Liver (tissue), 9 donors: ENCODE measurements around the gene WASF2. TPM values are rescaled to one million over a fixed set of nuclear protein-coding genes. Genes with fewer than 3 reads are reported as not detected.

Experiments used
- DNase-seq: peaks from one replicate; pipeline ENCODE4 v3.0.0-alpha.2; 2017; ENCODE audit warnings: low spot score
- H3K27ac ChIP-seq, 2 donors: one replicate each; pipeline ENCODE4 v1.7.0; 2013; ENCODE audit warnings: inconsistent platforms in 2 of 2, low read length in 2 of 2, control low read depth in 1 of 2, low read depth in 1 of 2, mild to moderate bottlenecking in 1 of 2
- H3K27me3 ChIP-seq, 4 donors: one replicate each; pipeline versions ENCODE4 v1.6.1 to v1.7.0; 2013; ENCODE audit warnings: low read length in 3 of 4, inconsistent platforms in 1 of 4, mild to moderate bottlenecking in 1 of 4, moderate library complexity in 1 of 4; ENCODE audit not compliant: control insufficient read depth in 4 of 4, insufficient read depth in 4 of 4
- H3K36me3 ChIP-seq, 4 donors: one replicate each; pipeline versions ENCODE4 v1.6.1 to v1.7.0; 2013; ENCODE audit warnings: low read length in 3 of 4, mild to moderate bottlenecking in 3 of 4, low read depth in 1 of 4, moderate library complexity in 1 of 4; ENCODE audit not compliant: control insufficient read depth in 4 of 4, insufficient read depth in 3 of 4
- H3K4me1 ChIP-seq, 4 donors: one replicate each; pipeline versions ENCODE4 v1.6.1 to v1.7.0; 2013; ENCODE audit warnings: low read length in 3 of 4, mild to moderate bottlenecking in 3 of 4, moderate library complexity in 1 of 4; ENCODE audit not compliant: control insufficient read depth in 4 of 4, insufficient read depth in 4 of 4
- H3K4me3 ChIP-seq, 3 donors: one replicate each; pipeline versions ENCODE4 v1.6.1 to v1.7.0; 2013; ENCODE audit warnings: low read length in 3 of 3, control low read depth in 1 of 3, low read depth in 1 of 3, mild to moderate bottlenecking in 1 of 3
- H3K9ac ChIP-seq, 2 donors: one replicate each; pipeline ENCODE4 v1.7.0; 2013; ENCODE audit warnings: low read length in 2 of 2, mild to moderate bottlenecking in 2 of 2, moderate library complexity in 2 of 2, control low read depth in 1 of 2, low read depth in 1 of 2
- H3K9me3 ChIP-seq, 4 donors: one replicate each; pipeline versions ENCODE4 v1.6.1 to v1.7.0; 2013; ENCODE audit warnings: low read length in 3 of 4; ENCODE audit not compliant: control insufficient read depth in 4 of 4
- EGR1 ChIP-seq, 2 donors: IDR thresholded peaks; 2 replicates each; pipeline ENCODE4 v1.6.1; 2016 to 2018; ENCODE audit warnings: antibody characterized with exemption in 2 of 2, low read depth in 2 of 2
- FOXA1 ChIP-seq: IDR thresholded peaks from 2 replicates; pipeline ENCODE4 v1.6.1; 2016; ENCODE audit warnings: antibody characterized with exemption
- FOXA2 ChIP-seq: IDR thresholded peaks from 2 replicates; pipeline ENCODE4 v1.6.1; 2016; ENCODE audit warnings: antibody characterized with exemption
- GABPA ChIP-seq, 2 donors: IDR thresholded peaks in 1 of 2; conservative IDR thresholded peaks in 1 of 2; 2 replicates each; pipeline ENCODE4 v1.6.1; 2016; ENCODE audit warnings: antibody characterized with exemption in 2 of 2, mild to moderate bottlenecking in 1 of 2, moderate library complexity in 1 of 2
- HNF4A ChIP-seq, 2 donors: conservative IDR thresholded peaks; 2 replicates each; pipeline ENCODE4 v1.6.1; 2016; ENCODE audit warnings: antibody characterized with exemption in 2 of 2, mild to moderate bottlenecking in 2 of 2
- HNF4G ChIP-seq: IDR thresholded peaks from 2 replicates; pipeline ENCODE4 v1.6.1; 2016; ENCODE audit warnings: antibody characterized with exemption
- JUND ChIP-seq, 2 donors: IDR thresholded peaks; 2 replicates each; pipeline ENCODE4 v1.6.1; 2016; ENCODE audit warnings: antibody characterized with exemption in 2 of 2
- NR2F2 ChIP-seq: IDR thresholded peaks from 2 replicates; pipeline ENCODE4 v1.6.1; 2016; ENCODE audit warnings: antibody characterized with exemption
- RAD21 ChIP-seq, 2 donors: IDR thresholded peaks; 2 replicates each; pipeline ENCODE4 v1.6.1; 2016; ENCODE audit warnings: antibody characterized with exemption in 2 of 2, mild to moderate bottlenecking in 2 of 2
- RXRA ChIP-seq, 2 donors: IDR thresholded peaks; 2 replicates each; pipeline ENCODE4 v1.6.1; 2017 to 2018; ENCODE audit warnings: antibody characterized with exemption in 2 of 2, mild to moderate bottlenecking in 1 of 2
- SP1 ChIP-seq: IDR thresholded peaks from 2 replicates; pipeline ENCODE4 v1.6.1; 2018; ENCODE audit warnings: antibody characterized with exemption, mild to moderate bottlenecking
- TAF1 ChIP-seq: conservative IDR thresholded peaks from 2 replicates; pipeline ENCODE4 v1.6.1; 2016; ENCODE audit warnings: antibody characterized with exemption, mild to moderate bottlenecking
- YY1 ChIP-seq: IDR thresholded peaks from 2 replicates; pipeline ENCODE4 v1.6.1; 2016; ENCODE audit warnings: antibody characterized with exemption, mild to moderate bottlenecking
- WGBS: extraction: QIAGEN DNeasy Blood & Tissue Kit; methylation state at CpG from one replicate; pipeline ENCODE4 v1.1.7; 2013; 5-methylcytosine and 5-hydroxymethylcytosine counted together
- polyA plus RNA-seq, 2 donors: library from polyadenylated mRNA; stranded (reverse) in 1 of 2; unstranded in 1 of 2; fragments of 200-250 nt in 1 of 2; fragments of >200 nt in 1 of 2; fragmentation: Nextera tagmentation in 1 of 2; extraction: Ambion mirVana in 1 of 2; gene quantifications; one replicate each; pipeline versions ENCODE4 v1.2.1 to v1.2.3, GENCODE V29; 2013 to 2015
- total RNA-seq, 2 donors: library from RNA; depleted of rRNA; stranded (reverse); fragments of >200 nt; gene quantifications; one replicate each; pipeline ENCODE4 v1.2.3, GENCODE V29; 2014
- TF ChIP-seq, protein P1 (sequence below): IDR thresholded peaks from 2 replicates; pipeline ENCODE4 v1.6.1; 2016; ENCODE audit warnings: antibody characterized with exemption, mild to moderate bottlenecking
- TF ChIP-seq, protein P2 (sequence below): IDR thresholded peaks from 2 replicates; pipeline ENCODE4 v1.6.1; 2016; ENCODE audit warnings: antibody characterized with exemption
- TF ChIP-seq, protein P3 (sequence below): IDR thresholded peaks from 2 replicates; pipeline ENCODE4 v1.6.1; 2016; ENCODE audit warnings: antibody characterized with exemption
- TF ChIP-seq, protein P4 (sequence below): fragments of 150-350 bp; IDR thresholded peaks from 2 replicates; pipeline ENCODE4 v1.5.1; 2017; ENCODE audit warnings: improper control_type of control experiment, low read depth, low read length; ENCODE audit not compliant: missing input control
- donor health status: healthy.
- donor health status: healthy.
- donor health status: healthy.
- donor health status: healthy.
- donor health status: healthy.

Gene WASF2
- total and polyA plus RNA-seq, 4 donors, result 11.6 to 37.7 (median 18.7) TPM

DNA sequence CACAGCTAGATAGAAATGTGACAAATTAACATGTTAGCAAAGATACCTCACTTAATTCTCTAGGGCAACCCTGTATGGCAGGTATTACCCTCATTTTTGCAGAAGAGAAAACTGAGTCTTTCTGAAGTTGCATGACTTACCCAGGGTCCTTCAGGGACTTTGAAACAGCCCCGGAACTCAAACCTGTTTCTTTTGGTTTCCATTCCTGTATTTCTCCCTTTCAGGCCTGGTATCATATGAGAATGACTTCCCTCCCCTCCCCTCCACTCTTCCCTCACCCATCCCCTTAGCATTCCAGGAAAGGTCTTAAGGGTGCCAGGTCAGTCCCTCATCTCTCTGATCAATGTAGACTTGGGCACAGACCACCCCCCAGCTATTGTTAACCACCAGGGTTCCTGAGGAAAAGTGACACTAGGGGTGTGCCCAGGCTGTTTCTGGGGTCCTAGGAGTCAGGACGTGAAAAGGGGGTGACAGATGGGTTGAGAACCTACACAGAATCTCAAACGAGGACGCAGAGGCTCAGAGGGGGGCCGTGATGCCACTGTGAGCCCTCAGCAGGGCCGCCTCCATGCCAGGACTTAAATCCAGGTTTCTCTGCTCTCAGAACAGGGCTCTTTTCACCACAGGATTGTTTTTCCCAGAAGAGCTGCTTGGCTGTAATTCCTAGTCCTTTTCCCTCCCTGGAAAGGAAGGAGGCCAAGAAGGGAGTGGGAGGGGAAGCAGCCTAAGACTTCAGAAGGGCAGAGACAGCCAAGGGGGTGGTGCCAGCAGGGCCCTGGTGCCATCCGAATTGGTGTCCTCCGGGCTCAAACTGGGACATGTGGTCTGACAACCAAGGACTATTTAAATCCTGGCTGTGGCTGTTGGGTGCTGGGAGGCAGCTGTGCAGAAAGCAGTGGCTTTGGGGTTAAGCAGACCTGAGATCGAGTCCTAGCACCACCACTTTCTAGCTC is 2.1 kb upstream of the WASF2 start:
- H3K36me3 ChIP-seq, result no peaks in the 10 kb centered on the region
- no peaks in the 10 kb centered on the region for H3K27me3 ChIP-seq
- DNase-seq, result no peak
- H3K9ac ChIP-seq, result no peak overlapping the region
- no peak overlapping the region for H3K4me3 ChIP-seq
- H3K4me1 ChIP-seq, result peaks cover under 1 to 11% (median 8%) of the 10 kb centered on the region in 4 donors
- no peaks in the 10 kb centered on the region for H3K9me3 ChIP-seq
- H3K27ac ChIP-seq, result peak overlapping the region; percentile 4 to 10
- TF ChIP-seq TAF1, result no peak
- 63% methylated on average over 9 of the region's 9 CpGs for WGBS

DNA sequence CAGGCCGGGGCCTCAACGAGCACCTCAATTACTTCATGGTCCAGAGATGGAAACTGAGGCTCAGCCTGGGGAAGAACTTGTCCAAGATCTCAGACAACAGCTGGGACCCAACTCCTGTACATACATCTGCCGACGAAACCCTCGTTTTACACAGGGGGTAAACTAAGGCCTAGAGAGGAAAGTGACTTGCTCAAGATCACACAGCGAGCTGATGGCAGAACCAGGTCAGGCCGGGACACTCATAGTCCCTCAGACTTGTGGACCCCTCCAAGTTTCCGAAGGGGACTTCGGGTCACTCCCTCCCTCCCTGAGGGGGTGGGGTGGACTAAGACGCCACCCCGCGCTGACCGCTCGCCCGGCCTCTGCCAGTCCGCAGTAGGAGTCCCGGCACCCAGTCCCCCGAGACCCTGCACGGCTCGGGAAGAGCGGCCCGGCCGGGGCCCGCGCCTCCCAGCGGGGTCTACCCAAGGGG is 430 bp downstream of the WASF2 start:
- H3K27ac ChIP-seq, result peak overlapping the region; percentile 90 to 98
- H3K9ac ChIP-seq, result peak overlapping the region; percentile 96 to 97
- peaks cover 0 to 1% (median 0%) of the 10 kb centered on the region in 4 donors for H3K36me3 ChIP-seq
- no peaks in the 10 kb centered on the region for H3K27me3 ChIP-seq
- under 1% methylated on average over 26 of the region's 26 CpGs for WGBS
- H3K4me3 ChIP-seq, result peak overlapping the region; percentile 93 to 98 (median 97)
- no peaks in the 10 kb centered on the region for H3K9me3 ChIP-seq
- H3K4me1 ChIP-seq, result peaks cover 4 to 11% (median 8%) of the 10 kb centered on the region in 4 donors
- no peak for TF ChIP-seq TAF1
- no peak for TF ChIP-seq HNF4A (conservative IDR thresholded peaks at IDR 0.05)
- TF ChIP-seq, protein P1, sequence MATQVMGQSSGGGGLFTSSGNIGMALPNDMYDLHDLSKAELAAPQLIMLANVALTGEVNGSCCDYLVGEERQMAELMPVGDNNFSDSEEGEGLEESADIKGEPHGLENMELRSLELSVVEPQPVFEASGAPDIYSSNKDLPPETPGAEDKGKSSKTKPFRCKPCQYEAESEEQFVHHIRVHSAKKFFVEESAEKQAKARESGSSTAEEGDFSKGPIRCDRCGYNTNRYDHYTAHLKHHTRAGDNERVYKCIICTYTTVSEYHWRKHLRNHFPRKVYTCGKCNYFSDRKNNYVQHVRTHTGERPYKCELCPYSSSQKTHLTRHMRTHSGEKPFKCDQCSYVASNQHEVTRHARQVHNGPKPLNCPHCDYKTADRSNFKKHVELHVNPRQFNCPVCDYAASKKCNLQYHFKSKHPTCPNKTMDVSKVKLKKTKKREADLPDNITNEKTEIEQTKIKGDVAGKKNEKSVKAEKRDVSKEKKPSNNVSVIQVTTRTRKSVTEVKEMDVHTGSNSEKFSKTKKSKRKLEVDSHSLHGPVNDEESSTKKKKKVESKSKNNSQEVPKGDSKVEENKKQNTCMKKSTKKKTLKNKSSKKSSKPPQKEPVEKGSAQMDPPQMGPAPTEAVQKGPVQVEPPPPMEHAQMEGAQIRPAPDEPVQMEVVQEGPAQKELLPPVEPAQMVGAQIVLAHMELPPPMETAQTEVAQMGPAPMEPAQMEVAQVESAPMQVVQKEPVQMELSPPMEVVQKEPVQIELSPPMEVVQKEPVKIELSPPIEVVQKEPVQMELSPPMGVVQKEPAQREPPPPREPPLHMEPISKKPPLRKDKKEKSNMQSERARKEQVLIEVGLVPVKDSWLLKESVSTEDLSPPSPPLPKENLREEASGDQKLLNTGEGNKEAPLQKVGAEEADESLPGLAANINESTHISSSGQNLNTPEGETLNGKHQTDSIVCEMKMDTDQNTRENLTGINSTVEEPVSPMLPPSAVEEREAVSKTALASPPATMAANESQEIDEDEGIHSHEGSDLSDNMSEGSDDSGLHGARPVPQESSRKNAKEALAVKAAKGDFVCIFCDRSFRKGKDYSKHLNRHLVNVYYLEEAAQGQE, result no peak
- TF ChIP-seq, protein P2, sequence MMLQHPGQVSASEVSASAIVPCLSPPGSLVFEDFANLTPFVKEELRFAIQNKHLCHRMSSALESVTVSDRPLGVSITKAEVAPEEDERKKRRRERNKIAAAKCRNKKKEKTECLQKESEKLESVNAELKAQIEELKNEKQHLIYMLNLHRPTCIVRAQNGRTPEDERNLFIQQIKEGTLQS, result no peak
- TF ChIP-seq NR2F2, result no peak
- no peak for TF ChIP-seq JUND (IDR thresholded peaks at IDR 0.05)
- no peak for TF ChIP-seq HNF4G
- TF ChIP-seq, protein P3, sequence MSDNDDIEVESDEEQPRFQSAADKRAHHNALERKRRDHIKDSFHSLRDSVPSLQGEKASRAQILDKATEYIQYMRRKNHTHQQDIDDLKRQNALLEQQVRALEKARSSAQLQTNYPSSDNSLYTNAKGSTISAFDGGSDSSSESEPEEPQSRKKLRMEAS, result no peak
- TF ChIP-seq, protein P4, sequence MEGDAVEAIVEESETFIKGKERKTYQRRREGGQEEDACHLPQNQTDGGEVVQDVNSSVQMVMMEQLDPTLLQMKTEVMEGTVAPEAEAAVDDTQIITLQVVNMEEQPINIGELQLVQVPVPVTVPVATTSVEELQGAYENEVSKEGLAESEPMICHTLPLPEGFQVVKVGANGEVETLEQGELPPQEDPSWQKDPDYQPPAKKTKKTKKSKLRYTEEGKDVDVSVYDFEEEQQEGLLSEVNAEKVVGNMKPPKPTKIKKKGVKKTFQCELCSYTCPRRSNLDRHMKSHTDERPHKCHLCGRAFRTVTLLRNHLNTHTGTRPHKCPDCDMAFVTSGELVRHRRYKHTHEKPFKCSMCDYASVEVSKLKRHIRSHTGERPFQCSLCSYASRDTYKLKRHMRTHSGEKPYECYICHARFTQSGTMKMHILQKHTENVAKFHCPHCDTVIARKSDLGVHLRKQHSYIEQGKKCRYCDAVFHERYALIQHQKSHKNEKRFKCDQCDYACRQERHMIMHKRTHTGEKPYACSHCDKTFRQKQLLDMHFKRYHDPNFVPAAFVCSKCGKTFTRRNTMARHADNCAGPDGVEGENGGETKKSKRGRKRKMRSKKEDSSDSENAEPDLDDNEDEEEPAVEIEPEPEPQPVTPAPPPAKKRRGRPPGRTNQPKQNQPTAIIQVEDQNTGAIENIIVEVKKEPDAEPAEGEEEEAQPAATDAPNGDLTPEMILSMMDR, result no peak
- no peak for TF ChIP-seq EGR1 (IDR thresholded peaks at IDR 0.05; ENCODE audit: low read depth in 2 of 2)
- no peak for TF ChIP-seq SP1
- TF ChIP-seq GABPA (IDR thresholded peaks at IDR 0.05 in 1 of 2, conservative IDR thresholded peaks at IDR 0.05 in 1 of 2), result no peak
- no peak for TF ChIP-seq RAD21 (IDR thresholded peaks at IDR 0.05)
- TF ChIP-seq RXRA (IDR thresholded peaks at IDR 0.05), result no peak
- no peak for TF ChIP-seq FOXA1
- TF ChIP-seq FOXA2, result no peak
- no peak for TF ChIP-seq YY1
- DNase-seq, result no peak
